ELR (cell line): ENCODE data around the gene OR10H3.
"Not testable (repeated sequence)": the region's sequence is repeated elsewhere in the genome, so short reads cannot be mapped to it uniquely, and the experiment has no call there.

Source experiments
- DNase-seq: peaks from one replicate; pipeline ENCODE4 v3.0.0-alpha.2; 2015; ENCODE audit warnings: low read depth

The OR10H3 gene

DNA sequence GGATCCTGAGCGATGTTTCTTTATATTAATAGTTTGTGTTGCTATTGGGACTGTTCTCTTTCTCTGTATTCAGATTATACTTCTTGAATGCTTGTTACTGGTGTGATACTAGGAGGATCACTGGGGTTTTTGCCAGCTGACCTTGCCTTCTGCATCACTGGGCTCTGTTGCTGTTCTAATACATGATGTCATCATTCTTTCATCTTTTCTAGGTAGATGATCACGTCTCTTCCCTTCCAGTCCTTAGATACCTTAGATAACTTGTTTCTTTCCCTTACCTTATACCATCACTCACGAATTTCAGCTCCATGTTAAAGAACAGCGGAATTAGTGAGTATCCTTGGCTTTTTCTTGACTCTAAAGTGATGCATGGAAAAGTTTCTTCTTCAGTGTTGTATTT is at the start of gene OR10H3:
OR10H3 (plus strand) TSS at position 264 of the 400 bp plus-strand sequence. CDS start 3,408 bp downstream, outside the sequence.
- no peak for DNase-seq

DNA sequence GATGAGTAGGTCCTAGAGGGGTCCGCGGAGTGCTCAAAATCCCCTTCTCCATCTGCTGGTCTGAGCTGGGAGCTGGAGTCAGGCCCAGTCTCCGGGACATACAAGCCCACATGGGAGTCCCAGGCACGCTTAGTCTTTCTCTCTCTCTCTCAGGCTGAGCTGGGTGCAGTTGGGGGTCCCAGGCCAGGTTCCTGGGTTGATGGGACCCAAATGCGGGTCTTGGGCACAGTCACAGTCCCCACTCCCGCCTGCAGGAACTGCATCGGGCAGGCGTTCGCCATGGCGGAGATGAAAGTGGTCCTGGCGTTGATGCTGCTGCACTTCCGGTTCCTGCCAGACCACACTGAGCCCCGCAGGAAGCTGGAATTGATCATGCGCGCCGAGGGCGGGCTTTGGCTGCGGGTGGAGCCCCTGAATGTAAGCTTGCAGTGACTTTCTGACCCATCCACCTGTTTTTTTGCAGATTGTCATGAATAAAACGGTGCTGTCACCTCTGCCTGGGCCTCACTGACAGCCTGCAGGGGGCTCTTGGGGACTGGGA is 41.1 kb upstream of the OR10H3 start:
- DNase-seq: no peak

- no peak for DNase-seq
Measured at GRCh38 chr19:15701757-15702533, 35.8 kb upstream of the OR10H3 start.

DNA sequence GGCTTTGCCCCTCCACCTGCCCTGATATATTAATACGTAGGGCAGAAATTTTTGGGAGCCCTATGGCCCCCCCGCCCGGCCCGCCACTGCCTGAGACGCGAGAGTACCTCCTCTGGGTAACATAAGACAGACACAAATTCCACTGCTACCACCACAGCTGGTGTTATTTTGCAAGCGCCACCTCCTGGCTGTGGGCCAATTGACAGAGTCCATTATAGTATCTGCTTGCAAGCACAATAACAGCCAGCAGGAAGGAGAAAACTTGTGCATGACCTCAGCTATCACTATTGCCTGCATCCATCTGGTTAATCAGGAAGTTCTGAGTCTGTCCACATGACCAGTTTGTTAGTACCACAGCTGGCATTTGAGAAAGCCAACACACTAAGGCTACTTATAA is 35.3 kb upstream of the OR10H3 start:
- DNase-seq: peak; percentile 5

- no peak for DNase-seq
Measured at GRCh38 chr19:15714638-15715037, 23.1 kb upstream of the OR10H3 start.

DNA sequence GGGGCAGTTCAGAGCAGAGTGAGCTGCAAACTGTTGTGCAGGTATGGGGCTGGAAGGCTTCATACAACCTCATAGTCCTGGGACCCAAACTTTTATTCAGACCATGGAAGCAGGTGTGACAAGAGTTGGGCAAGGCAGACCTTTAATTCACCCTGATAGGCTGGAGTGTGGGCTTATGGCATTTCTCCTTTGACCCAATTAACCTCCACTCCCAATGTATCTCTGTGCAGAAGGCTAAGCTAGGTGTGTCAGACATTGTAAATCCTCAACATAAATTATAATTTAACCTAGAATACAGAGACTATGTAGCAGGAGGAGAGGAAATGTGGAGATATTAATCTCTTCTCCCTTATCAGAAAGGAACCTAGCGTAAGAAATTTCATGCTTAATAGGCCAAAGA is 22.1 kb upstream of the OR10H3 start:
- no peak for DNase-seq

GRCh38 chr19:15717809-15718208 is 20.0 kb upstream of the OR10H3 start:
- DNase-seq: no peak

- no peak for DNase-seq
Measured at GRCh38 chr19:15721268-15721667, 16.5 kb upstream of the OR10H3 start.

GRCh38 chr19:15722956-15723355 is 14.8 kb upstream of the OR10H3 start:
- DNase-seq: no peak

DNA sequence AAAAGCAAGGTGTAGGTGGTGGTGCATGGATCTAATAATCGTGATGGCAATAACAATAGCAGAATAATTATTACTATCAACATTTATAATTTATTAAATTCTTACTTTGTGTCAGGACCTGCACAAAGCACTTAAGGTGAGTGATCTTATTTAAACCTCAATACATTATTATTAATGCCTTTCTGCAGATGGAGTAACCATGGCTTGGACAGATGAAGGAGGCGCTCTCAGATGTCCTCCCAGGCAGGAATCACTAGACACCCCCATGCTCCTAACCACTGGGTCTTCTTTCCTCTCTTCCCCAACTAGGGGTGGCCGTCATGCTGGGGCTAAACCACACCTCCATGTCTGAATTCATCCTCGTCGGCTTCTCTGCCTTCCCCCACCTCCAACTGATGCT is 10.1 kb upstream of the OR10H3 start, which contains the start of gene OR10H2:
OR10H2 (plus strand) TSS at position 301 of the 400 bp plus-strand sequence; CDS start at position 321, 20 bp downstream.
- DNase-seq: no peak

DNA sequence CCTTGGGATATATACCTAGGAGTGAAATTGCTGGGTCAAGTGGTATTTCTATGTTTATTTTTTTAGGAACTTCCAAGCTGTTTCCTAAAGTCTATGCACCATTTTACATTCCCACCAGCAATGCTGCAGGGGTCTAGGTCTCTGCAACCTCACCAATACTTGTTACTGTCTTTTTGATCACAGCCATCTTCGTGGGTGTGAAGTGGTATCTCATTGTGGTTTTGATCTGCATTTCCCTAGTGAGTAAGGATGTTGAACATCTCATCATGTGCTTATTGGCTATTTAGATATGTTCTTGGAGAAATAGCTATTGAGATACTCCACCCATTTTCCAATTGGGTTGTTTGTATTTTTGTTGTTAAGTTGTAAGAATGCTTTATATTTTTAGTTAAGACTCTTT is 7.2 kb upstream of the OR10H3 start:
- DNase-seq: no peak

DNA sequence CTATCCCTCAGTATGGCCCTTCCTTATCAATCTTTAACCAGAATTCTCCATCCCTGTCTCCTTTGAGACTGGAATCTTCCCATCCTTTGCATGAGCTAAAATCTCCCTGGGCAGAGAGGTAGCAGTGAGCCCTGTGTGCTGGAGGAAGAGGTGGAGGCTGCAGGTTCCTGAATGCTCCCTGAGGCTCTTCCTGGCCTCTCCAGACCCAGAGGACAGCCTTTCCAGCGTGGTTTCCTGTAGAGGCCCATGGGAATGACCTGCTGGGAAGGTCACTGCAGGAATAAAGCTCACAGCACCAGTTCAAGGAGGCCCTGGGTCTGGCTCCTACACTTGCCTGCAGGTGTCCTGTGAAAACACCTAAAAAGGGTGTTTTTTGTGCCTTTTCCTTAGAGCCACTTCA is 5.4 kb upstream of the OR10H3 start:
- no peak for DNase-seq

DNA sequence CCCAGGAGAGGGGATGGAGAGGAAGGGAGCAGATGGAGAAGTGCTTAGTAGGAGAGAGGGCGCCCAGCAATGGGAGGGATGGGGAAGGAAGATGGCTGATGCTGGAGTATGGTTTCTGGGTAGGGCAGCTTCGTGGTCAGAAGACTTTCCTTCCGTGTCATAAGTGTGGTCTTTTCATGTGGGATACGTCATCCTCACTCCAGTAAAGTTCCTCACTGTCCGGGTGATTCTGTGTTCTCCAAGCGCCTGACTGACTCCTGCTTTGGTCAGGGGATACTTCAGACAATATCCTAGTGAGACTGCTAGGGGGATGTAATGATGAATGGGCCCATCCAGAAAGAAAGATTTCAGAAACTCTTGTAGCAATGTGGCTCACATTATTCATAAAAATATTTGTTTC is 3.9 kb upstream of the OR10H3 start:
- no peak for DNase-seq

- DNase-seq: no peak
Measured at GRCh38 chr19:15740785-15741184, 3.0 kb downstream of the OR10H3 start.

DNA sequence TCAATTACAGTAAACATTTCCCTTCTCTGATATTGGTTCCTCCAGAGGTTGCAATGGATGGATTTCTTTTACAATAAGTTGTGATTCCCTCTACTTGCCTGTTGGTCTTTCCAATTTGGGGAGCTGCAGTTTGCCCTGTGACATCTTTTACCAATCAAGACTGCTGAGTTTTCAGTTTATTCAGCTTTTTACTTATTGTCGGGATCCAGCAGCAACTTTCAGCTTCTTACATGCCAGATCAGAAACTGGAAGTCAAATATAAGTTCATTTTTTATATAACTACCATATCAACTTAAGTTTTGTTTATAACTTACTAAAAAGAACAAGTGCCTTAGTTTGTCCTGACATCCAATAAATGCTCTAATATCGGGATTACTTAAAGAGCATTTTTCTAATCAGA is 10.5 kb downstream of the OR10H3 start:
- no peak for DNase-seq

- DNase-seq: no peak
Measured at GRCh38 chr19:15758379-15758778, 20.6 kb downstream of the OR10H3 start.

DNA sequence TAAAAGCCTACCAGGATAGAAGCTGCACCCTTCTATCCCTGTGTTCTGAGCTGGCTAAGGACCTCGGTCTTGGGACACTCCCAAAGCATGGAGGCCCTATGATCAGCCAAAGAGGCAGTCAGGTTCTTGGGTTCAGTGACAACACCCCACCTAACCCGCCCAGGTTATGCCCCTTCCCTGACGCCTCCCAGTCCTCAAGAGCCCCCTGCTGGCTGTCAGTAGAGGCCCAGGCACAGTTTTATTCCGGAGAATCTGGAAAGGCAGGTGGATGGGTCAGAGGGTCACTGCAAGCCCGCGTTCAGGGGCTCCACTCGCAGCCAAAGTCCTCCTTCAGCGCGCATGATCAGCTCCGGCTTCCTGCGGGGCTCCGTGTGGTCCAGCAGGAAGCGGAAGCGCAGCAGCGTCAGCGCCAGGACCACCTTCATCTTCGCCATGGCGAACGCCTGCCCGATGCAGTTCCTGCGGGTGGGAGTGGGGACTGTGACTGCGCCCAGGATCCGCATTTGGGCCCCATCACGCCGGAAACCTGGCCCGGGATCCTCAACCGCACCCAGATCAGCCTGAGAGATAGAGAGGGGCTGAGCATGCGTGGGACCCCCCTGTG is 22.3 kb downstream of the OR10H3 start:
- peak; percentile 3 for DNase-seq

GRCh38 chr19:15769586-15769985 is 31.8 kb downstream of the OR10H3 start:
- DNase-seq: no peak

- not testable (repeated sequence) for DNase-seq
Measured at GRCh38 chr19:15774159-15774558, 36.4 kb downstream of the OR10H3 start.

DNA sequence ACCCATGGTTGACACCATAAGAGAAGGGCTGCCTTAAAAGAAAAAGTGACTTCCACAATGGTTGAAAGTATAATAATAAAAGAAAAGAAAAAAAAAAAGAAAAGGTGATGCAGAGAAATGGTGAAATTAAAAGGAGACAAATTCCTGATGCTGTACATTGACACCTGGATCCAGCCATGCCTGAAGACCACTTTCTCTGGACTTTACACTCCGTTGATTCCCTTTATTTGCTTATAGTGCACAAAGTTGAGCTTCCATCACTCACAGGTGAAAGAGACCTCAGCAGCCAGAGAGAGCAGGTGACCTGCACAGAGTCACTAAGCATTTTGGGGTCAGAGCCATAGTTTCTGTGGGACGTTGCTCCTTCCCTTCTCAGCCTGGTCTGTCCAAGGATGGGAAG is 37.5 kb downstream of the OR10H3 start:
- no peak for DNase-seq

GRCh38 chr19:15776264-15776663 is 38.5 kb downstream of the OR10H3 start:
- DNase-seq: no peak

GRCh38 chr19:15776991-15777970 is 39.5 kb downstream of the OR10H3 start:
- no peak for DNase-seq
